HepG2 (cell line): Measurements from ENCODE around the gene NCOA4. TPM values are rescaled to one million over a fixed set of nuclear protein-coding genes. Genes with fewer than 3 reads are reported as not detected.

Experiments
- CENPBD1 ChIP-seq: sonication (generic); formaldehyde crosslinking; IDR thresholded peaks from 2 replicates; pipeline ENCODE4 v1.8.0; 2022; ENCODE audit warnings: missing genetic modification reagents, low read depth, mild to moderate bottlenecking, borderline replicate concordance
- DDIT3 ChIP-seq: sonication (generic); formaldehyde crosslinking; IDR thresholded peaks from 2 replicates; pipeline ENCODE4 v1.4.0; 2020; ENCODE audit warnings: mild to moderate bottlenecking, missing genetic modification reagents
- DPF2 ChIP-seq: sonication (generic); formaldehyde crosslinking; IDR thresholded peaks from 2 replicates; pipeline ENCODE4 v1.4.0; 2020; ENCODE audit warnings: mild to moderate bottlenecking, low read depth, missing genetic modification reagents, borderline replicate concordance
- HMG20A ChIP-seq: IDR thresholded peaks from 2 replicates; pipeline ENCODE4 v1.6.1; 2016; ENCODE audit warnings: borderline replicate concordance
- ISL2 ChIP-seq: sonication (generic); formaldehyde crosslinking; IDR thresholded peaks from 2 replicates; pipeline ENCODE4 v1.5.0; 2020; ENCODE audit warnings: missing genetic modification reagents
- MTA3 ChIP-seq: sonication (generic); formaldehyde crosslinking; IDR thresholded peaks from 2 replicates; pipeline ENCODE4 v1.4.0; 2020; ENCODE audit warnings: missing genetic modification reagents
- POLR2G ChIP-seq: fragments of 200-400 bp; formaldehyde crosslinking; IDR thresholded peaks from 2 replicates; pipeline ENCODE4 v1.6.1; 2018; ENCODE audit warnings: mild to moderate bottlenecking, low read depth, low read length, moderate library complexity
- RXRA ChIP-seq: sonication (generic); formaldehyde crosslinking; IDR thresholded peaks from 2 replicates; pipeline ENCODE4 v1.5.1; 2020; ENCODE audit warnings: missing genetic modification reagents
- SIN3A ChIP-seq: IDR thresholded peaks from 2 replicates; pipeline ENCODE4 v1.6.1; 2011; ENCODE audit warnings: low read depth, mild to moderate bottlenecking, control low read depth, low read length, borderline replicate concordance
- WIZ ChIP-seq: sonication (generic); formaldehyde crosslinking; IDR thresholded peaks from 2 replicates; pipeline ENCODE4 v1.5.1; 2020; ENCODE audit warnings: mild to moderate bottlenecking, missing genetic modification reagents
- ZFP36L1 ChIP-seq: sonication (generic); formaldehyde crosslinking; IDR thresholded peaks from 2 replicates; pipeline ENCODE4 v1.8.0; 2022; ENCODE audit warnings: mild to moderate bottlenecking, missing genetic modification reagents, moderate library complexity
- ZFP90 ChIP-seq: sonication (generic); formaldehyde crosslinking; IDR thresholded peaks from 2 replicates; pipeline ENCODE4 v1.8.0; 2022; ENCODE audit warnings: missing genetic modification reagents, mild to moderate bottlenecking, inconsistent platforms, borderline replicate concordance
- ZFY ChIP-seq: sonication (generic); formaldehyde crosslinking; IDR thresholded peaks from 2 replicates; pipeline ENCODE4 v1.4.0; 2020; ENCODE audit warnings: missing genetic modification reagents
- ZNF557 ChIP-seq: sonication (generic); formaldehyde crosslinking; IDR thresholded peaks from 2 replicates; pipeline ENCODE4 v1.4.0; 2020; ENCODE audit warnings: missing genetic modification reagents
- ZNF670 ChIP-seq: sonication (generic); formaldehyde crosslinking; IDR thresholded peaks from 2 replicates; pipeline ENCODE4 v1.8.0; 2022; ENCODE audit warnings: mild to moderate bottlenecking, missing genetic modification reagents, borderline replicate concordance
- ZNF674 ChIP-seq: sonication (generic); formaldehyde crosslinking; IDR thresholded peaks from 2 replicates; pipeline ENCODE4 v1.5.0; 2020; ENCODE audit warnings: low read depth, mild to moderate bottlenecking, missing genetic modification reagents
- polyA plus RNA-seq, 8 experiments: library from polyadenylated mRNA; depleted of rRNA in 3 of 8; stranded (reverse) in 7 of 8; unstranded in 1 of 8; fragments of >200 nt; fragmentation: Illumina TruSeq in 4 of 8; extraction: Trizol in 4 of 8; gene quantifications; 2 replicates each; pipeline versions ENCODE4 v1.2.1 to v1.2.3, GENCODE V29; 2011 to 2016; ENCODE audit warnings: low read depth in 4 of 8, missing spikeins in 1 of 8, mixed read lengths in 1 of 8; ENCODE audit not compliant: insufficient read depth in 1 of 8
- total RNA-seq, 5 experiments: library from RNA; depleted of rRNA; stranded (reverse); fragments of >200 nt; fragmentation: Illumina TruSeq; extraction: Trizol; gene quantifications; 2 replicates each; pipeline ENCODE4 v1.2.3, GENCODE V29; 2016; ENCODE audit warnings: low read depth in 1 of 5
- TF ChIP-seq, protein P1 (sequence below): sonication (generic); formaldehyde crosslinking; IDR thresholded peaks from 2 replicates; pipeline ENCODE4 v1.4.0; 2020; ENCODE audit warnings: mild to moderate bottlenecking, missing genetic modification reagents
- TF ChIP-seq, protein P2 (sequence below): IDR thresholded peaks from 2 replicates; pipeline ENCODE4 v1.6.1; 2016; ENCODE audit warnings: missing genetic modification reagents, missing compliant biosample characterization
- TF ChIP-seq, protein P3 (sequence below): sonication (generic); formaldehyde crosslinking; IDR thresholded peaks from 2 replicates; pipeline ENCODE4 v1.4.0; 2020; ENCODE audit warnings: missing genetic modification reagents

Gene NCOA4
- total and polyA plus RNA-seq, 2 of the 13 experiments (the other 11 are each of a cell fraction or from before 2014, with no cell fraction given) = 306 to 400 TPM

DNA sequence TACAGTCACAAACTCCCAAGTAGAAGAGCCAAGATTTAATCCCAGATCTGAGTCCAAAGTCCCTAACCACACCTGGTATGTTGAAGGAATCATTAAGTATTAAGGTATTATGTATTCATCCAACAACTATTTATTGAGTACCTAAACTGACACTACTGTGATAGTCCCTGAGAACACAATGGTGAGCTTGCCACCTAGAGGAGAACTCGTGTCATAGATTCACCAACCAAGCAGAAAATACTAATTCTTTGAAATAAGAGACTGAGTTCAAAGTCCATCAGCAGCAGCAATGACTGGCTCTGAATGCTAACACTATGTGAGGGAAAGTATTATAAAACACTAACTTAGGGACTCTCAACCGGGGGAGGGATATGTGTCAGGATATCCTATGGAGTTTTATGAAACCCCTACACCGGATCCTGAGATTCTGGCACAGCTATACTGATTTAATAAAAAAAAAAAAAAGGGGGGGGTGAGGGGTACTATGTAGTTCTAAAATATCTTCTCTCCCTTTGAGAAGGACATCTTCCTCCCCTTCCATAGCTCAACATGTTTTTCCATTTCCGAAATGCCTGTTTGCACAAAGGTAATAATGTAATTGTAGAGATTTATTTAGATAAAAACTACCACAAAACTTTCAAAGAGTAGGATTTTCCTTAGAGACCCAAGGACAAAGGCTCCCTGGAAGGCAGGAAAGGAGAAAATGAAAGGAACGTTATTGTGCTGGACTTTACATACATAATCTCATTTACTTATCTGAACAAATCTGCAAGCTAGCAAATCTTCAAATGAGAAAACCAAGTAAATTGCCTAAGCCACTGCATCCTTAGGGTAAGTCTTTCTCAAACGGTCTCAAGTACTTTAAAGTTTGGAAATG lies 1.6 kb downstream of the NCOA4 start (continued):
- TF ChIP-seq, protein P1, sequence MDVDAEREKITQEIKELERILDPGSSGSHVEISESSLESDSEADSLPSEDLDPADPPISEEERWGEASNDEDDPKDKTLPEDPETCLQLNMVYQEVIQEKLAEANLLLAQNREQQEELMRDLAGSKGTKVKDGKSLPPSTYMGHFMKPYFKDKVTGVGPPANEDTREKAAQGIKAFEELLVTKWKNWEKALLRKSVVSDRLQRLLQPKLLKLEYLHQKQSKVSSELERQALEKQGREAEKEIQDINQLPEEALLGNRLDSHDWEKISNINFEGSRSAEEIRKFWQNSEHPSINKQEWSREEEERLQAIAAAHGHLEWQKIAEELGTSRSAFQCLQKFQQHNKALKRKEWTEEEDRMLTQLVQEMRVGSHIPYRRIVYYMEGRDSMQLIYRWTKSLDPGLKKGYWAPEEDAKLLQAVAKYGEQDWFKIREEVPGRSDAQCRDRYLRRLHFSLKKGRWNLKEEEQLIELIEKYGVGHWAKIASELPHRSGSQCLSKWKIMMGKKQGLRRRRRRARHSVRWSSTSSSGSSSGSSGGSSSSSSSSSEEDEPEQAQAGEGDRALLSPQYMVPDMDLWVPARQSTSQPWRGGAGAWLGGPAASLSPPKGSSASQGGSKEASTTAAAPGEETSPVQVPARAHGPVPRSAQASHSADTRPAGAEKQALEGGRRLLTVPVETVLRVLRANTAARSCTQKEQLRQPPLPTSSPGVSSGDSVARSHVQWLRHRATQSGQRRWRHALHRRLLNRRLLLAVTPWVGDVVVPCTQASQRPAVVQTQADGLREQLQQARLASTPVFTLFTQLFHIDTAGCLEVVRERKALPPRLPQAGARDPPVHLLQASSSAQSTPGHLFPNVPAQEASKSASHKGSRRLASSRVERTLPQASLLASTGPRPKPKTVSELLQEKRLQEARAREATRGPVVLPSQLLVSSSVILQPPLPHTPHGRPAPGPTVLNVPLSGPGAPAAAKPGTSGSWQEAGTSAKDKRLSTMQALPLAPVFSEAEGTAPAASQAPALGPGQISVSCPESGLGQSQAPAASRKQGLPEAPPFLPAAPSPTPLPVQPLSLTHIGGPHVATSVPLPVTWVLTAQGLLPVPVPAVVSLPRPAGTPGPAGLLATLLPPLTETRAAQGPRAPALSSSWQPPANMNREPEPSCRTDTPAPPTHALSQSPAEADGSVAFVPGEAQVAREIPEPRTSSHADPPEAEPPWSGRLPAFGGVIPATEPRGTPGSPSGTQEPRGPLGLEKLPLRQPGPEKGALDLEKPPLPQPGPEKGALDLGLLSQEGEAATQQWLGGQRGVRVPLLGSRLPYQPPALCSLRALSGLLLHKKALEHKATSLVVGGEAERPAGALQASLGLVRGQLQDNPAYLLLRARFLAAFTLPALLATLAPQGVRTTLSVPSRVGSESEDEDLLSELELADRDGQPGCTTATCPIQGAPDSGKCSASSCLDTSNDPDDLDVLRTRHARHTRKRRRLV (CRISPR knock-in tag) = no peak
- TF ChIP-seq MTA3 (CRISPR knock-in tag) (no peak), HMG20A (CRISPR knock-in tag) (peak; percentile 43; the same call in 1 of the 2 replicates), SIN3A (peak; percentile 63; the same call in 1 of the 2 replicates), CENPBD1 (CRISPR knock-in tag) (no peak), ISL2 (CRISPR knock-in tag) (peak; percentile 53; the same call in 1 of the 2 replicates), ZNF557 (CRISPR knock-in tag) (no peak), DPF2 (CRISPR knock-in tag) (no peak), DDIT3 (CRISPR knock-in tag) (no peak), POLR2G (peak; percentile 64), ZFP36L1 (0 out of 2 replicates have a peak, but pooled peaks have one; percentile 28), WIZ (CRISPR knock-in tag) (no peak), ZFY (CRISPR knock-in tag) (no peak), ZNF670 (CRISPR knock-in tag) (no peak), ZFP90 (CRISPR knock-in tag) (no peak), ZNF674 (CRISPR knock-in tag) (no peak), RXRA (CRISPR knock-in tag) (no peak)
- TF ChIP-seq, protein P2, sequence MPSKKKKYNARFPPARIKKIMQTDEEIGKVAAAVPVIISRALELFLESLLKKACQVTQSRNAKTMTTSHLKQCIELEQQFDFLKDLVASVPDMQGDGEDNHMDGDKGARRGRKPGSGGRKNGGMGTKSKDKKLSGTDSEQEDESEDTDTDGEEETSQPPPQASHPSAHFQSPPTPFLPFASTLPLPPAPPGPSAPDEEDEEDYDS (CRISPR knock-in tag) = peak; percentile 70
- TF ChIP-seq, protein P3, sequence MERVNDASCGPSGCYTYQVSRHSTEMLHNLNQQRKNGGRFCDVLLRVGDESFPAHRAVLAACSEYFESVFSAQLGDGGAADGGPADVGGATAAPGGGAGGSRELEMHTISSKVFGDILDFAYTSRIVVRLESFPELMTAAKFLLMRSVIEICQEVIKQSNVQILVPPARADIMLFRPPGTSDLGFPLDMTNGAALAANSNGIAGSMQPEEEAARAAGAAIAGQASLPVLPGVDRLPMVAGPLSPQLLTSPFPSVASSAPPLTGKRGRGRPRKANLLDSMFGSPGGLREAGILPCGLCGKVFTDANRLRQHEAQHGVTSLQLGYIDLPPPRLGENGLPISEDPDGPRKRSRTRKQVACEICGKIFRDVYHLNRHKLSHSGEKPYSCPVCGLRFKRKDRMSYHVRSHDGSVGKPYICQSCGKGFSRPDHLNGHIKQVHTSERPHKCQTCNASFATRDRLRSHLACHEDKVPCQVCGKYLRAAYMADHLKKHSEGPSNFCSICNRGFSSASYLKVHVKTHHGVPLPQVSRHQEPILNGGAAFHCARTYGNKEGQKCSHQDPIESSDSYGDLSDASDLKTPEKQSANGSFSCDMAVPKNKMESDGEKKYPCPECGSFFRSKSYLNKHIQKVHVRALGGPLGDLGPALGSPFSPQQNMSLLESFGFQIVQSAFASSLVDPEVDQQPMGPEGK (CRISPR knock-in tag) = peak; percentile 35
